HTR-8/SVneo (cell line): Measurements from ENCODE around the gene FADS6.

ENCODE experiments used
- DNase-seq: peaks from one replicate; pipeline ENCODE4 v3.0.0; 2011; ENCODE audit warnings: low spot score, mixed read lengths; ENCODE audit not compliant: insufficient read length
- FAIRE-seq: peaks from 2 replicates; lab custom pipeline; 2011; peaks lifted over from hg19 to GRCh38; lab: Jason Lieb, UNC

The FADS6 gene

GRCh38 chr17:74858672-74859458 lies 34.6 kb downstream of the FADS6 start:
- FAIRE-seq = no peak
- no peak for DNase-seq

- FAIRE-seq = no peak
- DNase-seq = no peak
These were observed 36.2 kb downstream of the FADS6 start for GRCh38 chr17:74857191-74857590.

GRCh38 chr17:74856112-74856511 lies 37.3 kb downstream of the FADS6 start:
- DNase-seq = no peak
- no peak for FAIRE-seq

GRCh38 chr17:74855323-74855722 lies 38.1 kb downstream of the FADS6 start:
- FAIRE-seq (peak; percentile 31), DNase-seq (no peak)

- FAIRE-seq (no peak), DNase-seq (no peak)
These were observed 38.6 kb downstream of the FADS6 start for GRCh38 chr17:74854792-74855191.

- no peak for FAIRE-seq
These were observed 39.8 kb downstream of the FADS6 start for GRCh38 chr17:74853669-74854068.

GRCh38 chr17:74853048-74853397 lies 40.4 kb downstream of the FADS6 start:
- DNase-seq = no peak
- no peak for FAIRE-seq

More at GRCh38 chr17:74853669-74854068, 39.8 kb downstream of the FADS6 start:
- DNase-seq = no peak

- FAIRE-seq (no peak), DNase-seq (no peak)
These were observed 41.0 kb downstream of the FADS6 start for GRCh38 chr17:74852237-74853047.

- FAIRE-seq (no peak), DNase-seq (no peak)
These were observed 41.7 kb downstream of the FADS6 start for GRCh38 chr17:74851612-74852236.

GRCh38 chr17:74850914-74851313 lies 42.5 kb downstream of the FADS6 start:
- DNase-seq (no peak), FAIRE-seq (no peak)

- no peak for DNase-seq
- FAIRE-seq = no peak
These were observed 43.1 kb downstream of the FADS6 start for GRCh38 chr17:74850310-74850709.

- DNase-seq = no peak
- no peak for FAIRE-seq
These were observed 44.6 kb downstream of the FADS6 start for GRCh38 chr17:74848656-74849399.

GRCh38 chr17:74846621-74847020 lies 46.8 kb downstream of the FADS6 start:
- FAIRE-seq = no peak
- DNase-seq = no peak

GRCh38 chr17:74843352-74843627 lies 50.1 kb downstream of the FADS6 start:
- DNase-seq = no peak
- FAIRE-seq = no peak

- FAIRE-seq (peak; percentile 87), DNase-seq (peak; percentile 88)
These were observed 50.7 kb downstream of the FADS6 start for GRCh38 chr17:74842599-74843351.

GRCh38 chr17:74842146-74842598 lies 51.3 kb downstream of the FADS6 start:
- FAIRE-seq = peak; percentile 65
- DNase-seq = peak; percentile 28

- DNase-seq (no peak), FAIRE-seq (no peak)
These were observed 52.3 kb downstream of the FADS6 start for GRCh38 chr17:74840989-74841666.

GRCh38 chr17:74839990-74840852 lies 53.2 kb downstream of the FADS6 start:
- no peak for FAIRE-seq
- no peak for DNase-seq
